ENCODE measurements around the gene PCDHB11. TPM values are rescaled to one million over a fixed set of nuclear protein-coding genes. Genes with fewer than 3 reads are reported as not detected.
"Not testable (repeated sequence)": the region's sequence is repeated elsewhere in the genome, so short reads cannot be mapped to it uniquely, and the experiment has no call there.

PCDHB11 gene
- polyA plus RNA-seq, 6 donors from 2014 or later, result not detected

DNA sequence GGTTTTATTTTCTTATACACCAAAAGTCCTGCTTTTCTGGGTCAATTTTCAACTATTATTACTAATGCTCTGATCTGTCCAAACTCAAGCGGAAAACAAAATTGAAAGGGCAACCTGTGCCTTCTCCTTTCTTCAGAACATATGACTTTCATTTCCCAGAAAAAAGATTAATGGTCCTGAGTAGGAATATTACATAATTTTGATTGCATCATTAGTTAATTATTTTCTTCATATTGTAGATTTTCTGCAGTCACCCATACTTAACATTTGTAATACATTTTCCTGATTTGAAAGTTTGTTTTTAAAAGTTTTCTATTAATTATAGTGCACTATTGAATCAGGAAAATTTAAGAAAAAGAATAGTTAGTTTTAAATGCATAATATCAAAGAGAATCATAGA, 23.5 kb upstream of the PCDHB11 start:
- peaks cover 0 to 8% (median 4%) of the 10 kb centered on the region in 3 donors for H3K4me1 Mint-ChIP-seq
- H3K4me3 Mint-ChIP-seq, result no peak overlapping the region
- no peak overlapping the region for H3K27ac Mint-ChIP-seq
- DNase-seq, result no peak
- H3K27me3 Mint-ChIP-seq, result peaks cover 9 to 29% (median 14%) of the 10 kb centered on the region in 3 donors
- peaks cover 0 to 5% of the 10 kb centered on the region in 2 donors for H3K36me3 Mint-ChIP-seq
- no peak for ATAC-seq (ENCODE audit: low read depth in 2 of 2)
- peaks cover 0 to 36% (median 17%) of the 10 kb centered on the region in 7 donors for H3K9me3 Mint-ChIP-seq

DNA sequence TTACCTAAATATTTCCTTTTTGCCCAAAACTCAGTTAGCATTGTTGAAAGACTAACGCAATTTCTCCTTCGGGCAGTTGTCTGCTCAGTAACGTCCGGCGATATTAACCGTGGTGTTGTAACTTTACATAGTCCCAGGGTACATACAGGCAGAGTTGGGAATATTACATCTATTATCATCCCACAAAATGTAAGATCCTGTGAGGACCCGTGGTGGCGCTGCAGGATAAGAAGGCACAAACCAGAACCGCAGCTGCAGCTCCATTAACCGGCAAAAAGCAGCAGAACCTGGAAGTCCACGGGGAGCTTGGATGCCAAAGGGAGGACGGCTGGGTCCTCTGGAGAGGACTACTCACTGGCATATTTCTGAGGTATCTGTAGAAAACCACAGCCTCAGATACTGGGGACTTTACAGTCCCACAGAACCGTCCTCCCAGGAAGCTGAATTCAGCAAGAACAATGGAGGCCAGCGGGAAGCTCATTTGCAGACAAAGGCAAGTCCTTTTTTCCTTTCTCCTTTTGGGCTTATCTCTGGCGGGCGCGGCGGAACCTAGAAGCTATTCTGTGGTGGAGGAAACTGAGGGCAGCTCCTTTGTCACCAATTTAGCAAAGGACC, 21.7 kb upstream of the PCDHB11 start, which contains the start of gene PCDHB8:
Gene PCDHB8, plus strand, starts transcription at position 214 of the 615 bp plus-strand sequence. Its CDS starts 245 bp downstream, at position 459.
- DNase-seq; H3K4me1 Mint-ChIP-seq; H3K4me3 Mint-ChIP-seq; ATAC-seq (ENCODE audit: low read depth in 2 of 2); H3K27ac Mint-ChIP-seq: not testable (repeated sequence)
- H3K36me3 Mint-ChIP-seq, result peaks cover 7 to 13% of the 10 kb centered on the region in 2 donors
- H3K9me3 Mint-ChIP-seq, result peaks cover 1 to 42% (median 20%) of the 10 kb centered on the region in 7 donors
- peaks cover 13 to 37% (median 17%) of the 10 kb centered on the region in 3 donors for H3K27me3 Mint-ChIP-seq

DNA sequence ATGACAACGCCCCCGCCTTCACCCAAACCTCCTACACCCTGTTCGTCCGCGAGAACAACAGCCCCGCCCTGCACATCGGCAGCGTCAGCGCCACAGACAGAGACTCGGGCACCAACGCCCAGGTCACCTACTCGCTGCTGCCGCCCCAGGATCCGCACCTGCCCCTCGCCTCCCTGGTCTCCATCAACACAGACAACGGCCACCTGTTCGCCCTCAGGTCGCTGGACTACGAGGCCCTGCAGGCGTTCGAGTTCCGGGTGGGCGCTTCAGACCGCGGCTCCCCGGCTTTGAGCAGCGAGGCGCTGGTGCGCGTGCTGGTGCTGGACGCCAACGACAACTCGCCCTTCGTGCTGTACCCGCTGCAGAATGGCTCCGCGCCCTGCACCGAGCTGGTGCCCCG, 20.1 kb upstream of the PCDHB11 start:
- H3K36me3 Mint-ChIP-seq, result peaks cover 8 to 17% of the 10 kb centered on the region in 2 donors
- H3K4me1 Mint-ChIP-seq; DNase-seq; ATAC-seq (ENCODE audit: low read depth in 2 of 2); H3K4me3 Mint-ChIP-seq; H3K27ac Mint-ChIP-seq: not testable (repeated sequence)
- peaks cover 18 to 32% (median 25%) of the 10 kb centered on the region in 3 donors for H3K27me3 Mint-ChIP-seq
- H3K9me3 Mint-ChIP-seq, result peaks cover 5 to 38% (median 22%) of the 10 kb centered on the region in 7 donors

DNA sequence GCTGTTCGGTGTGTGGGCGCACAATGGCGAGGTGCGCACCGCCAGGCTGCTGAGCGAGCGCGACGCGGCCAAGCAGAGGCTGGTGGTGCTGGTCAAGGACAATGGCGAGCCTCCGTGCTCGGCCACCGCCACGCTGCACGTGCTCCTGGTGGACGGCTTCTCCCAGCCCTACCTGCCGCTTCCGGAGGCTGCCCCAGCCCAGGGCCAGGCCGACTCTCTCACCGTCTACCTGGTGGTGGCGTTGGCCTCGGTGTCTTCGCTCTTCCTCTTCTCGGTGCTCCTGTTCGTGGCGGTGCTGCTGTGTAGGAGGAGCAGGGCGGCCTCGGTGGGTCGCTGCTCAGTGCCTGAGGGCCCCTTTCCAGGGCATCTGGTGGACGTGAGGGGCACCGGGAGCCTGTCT, 19.6 kb upstream of the PCDHB11 start:
- Mint-ChIP-seq H3K27ac (peak overlapping the region in 1 of 6 donors; percentile 89), H3K27me3 (peaks cover 16 to 37% (median 30%) of the 10 kb centered on the region in 3 donors), H3K9me3 (peaks cover 5 to 41% (median 25%) of the 10 kb centered on the region in 7 donors), H3K36me3 (peaks cover 11 to 17% of the 10 kb centered on the region in 2 donors)
- H3K4me3 Mint-ChIP-seq; DNase-seq; ATAC-seq (ENCODE audit: low read depth in 2 of 2); H3K4me1 Mint-ChIP-seq: not testable (repeated sequence)

DNA sequence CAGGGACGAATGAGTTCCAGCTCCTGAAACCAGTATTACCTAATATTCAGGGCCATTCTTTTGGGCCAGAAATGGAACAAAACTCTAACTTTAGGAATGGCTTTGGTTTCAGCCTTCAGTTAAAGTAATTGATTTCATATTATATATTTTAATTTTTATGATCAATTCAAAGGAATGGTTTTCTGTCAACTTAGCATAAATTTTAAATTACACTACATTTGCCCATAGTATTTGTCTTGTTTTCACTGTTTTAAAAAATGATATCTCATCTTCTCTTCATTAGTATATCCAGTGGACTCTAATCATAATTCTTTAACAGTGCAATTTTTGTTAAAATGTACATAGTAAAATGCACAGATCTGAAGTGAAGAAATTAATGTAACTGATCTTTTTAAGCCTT, 19.1 kb upstream of the PCDHB11 start:
- H3K27ac Mint-ChIP-seq, result peak overlapping the region in 1 of 6 donors; percentile 89
- peaks cover 5 to 42% (median 26%) of the 10 kb centered on the region in 7 donors for H3K9me3 Mint-ChIP-seq
- peaks cover 12 to 40% (median 33%) of the 10 kb centered on the region in 3 donors for H3K27me3 Mint-ChIP-seq
- H3K4me3 Mint-ChIP-seq, result no peak overlapping the region
- ATAC-seq (ENCODE audit: low read depth in 2 of 2) (no peak), DNase-seq (no peak)
- H3K4me1 Mint-ChIP-seq, result peaks cover 0 to 4% (median 0%) of the 10 kb centered on the region in 3 donors
- peaks cover 14 to 17% of the 10 kb centered on the region in 2 donors for H3K36me3 Mint-ChIP-seq

DNA sequence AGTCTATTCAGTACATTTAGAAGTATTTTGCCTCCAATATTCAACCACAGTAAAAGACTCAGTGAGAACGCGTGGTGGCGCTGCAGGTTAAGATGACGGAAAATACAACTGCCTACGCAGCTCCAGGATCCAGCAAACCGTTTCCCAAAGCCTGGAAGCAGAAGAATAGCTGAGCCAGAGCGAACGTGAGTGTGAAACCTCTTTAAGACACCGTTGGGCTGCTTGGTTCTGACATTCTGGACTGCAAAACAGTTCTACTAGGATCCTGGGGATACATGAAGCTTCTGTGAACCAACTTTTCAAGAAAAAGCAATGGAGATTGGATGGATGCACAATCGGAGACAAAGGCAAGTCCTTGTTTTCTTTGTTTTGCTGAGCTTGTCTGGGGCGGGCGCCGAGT, 17.2 kb upstream of the PCDHB11 start, which contains the start of gene PCDHB16:
Gene PCDHB16, plus strand, starts transcription at position 140 of the 400 bp plus-strand sequence. Its CDS starts 173 bp downstream, at position 313.
- DNase-seq (no peak), ATAC-seq (ENCODE audit: low read depth in 2 of 2) (no peak)
- Mint-ChIP-seq H3K4me3 (no peak within 1 kb of the TSS), H3K27ac (peak within 1 kb of the TSS in 1 of 6 donors; percentile 15), H3K27me3 (peaks cover 27 to 56% (median 44%) of the 10 kb centered on the region in 3 donors), H3K36me3 (peaks cover 22 to 28% of the 10 kb centered on the region in 2 donors), H3K9me3 (peaks cover 8 to 54% (median 35%) of the 10 kb centered on the region in 7 donors), H3K4me1 (peaks cover 5 to 8% (median 5%) of the 10 kb centered on the region in 3 donors)

DNA sequence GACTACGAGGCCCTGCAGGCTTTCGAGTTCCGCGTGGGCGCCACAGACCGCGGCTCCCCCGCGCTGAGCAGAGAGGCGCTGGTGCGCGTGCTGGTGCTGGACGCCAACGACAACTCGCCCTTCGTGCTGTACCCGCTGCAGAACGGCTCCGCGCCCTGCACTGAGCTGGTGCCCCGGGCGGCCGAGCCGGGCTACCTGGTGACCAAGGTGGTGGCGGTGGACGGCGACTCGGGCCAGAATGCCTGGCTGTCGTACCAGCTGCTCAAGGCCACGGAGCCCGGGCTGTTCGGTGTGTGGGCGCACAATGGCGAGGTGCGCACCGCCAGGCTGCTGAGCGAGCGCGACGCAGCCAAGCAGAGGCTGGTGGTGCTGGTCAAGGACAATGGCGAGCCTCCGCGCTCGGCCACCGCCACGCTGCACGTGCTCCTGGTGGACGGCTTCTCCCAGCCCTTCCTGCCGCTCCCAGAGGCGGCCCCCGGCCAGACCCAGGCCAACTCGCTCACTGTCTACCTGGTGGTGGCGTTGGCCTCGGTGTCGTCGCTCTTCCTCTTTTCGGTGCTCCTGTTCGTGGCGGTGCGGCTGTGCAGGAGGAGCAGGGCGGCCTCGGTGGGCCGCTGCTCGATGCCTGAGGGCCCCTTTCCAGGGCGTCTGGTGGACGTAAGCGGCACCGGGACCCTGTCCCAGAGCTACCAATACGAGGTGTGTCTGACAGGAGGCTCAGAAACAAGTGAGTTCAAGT, 15.1 kb upstream of the PCDHB11 start:
- DNase-seq; ATAC-seq (ENCODE audit: low read depth in 2 of 2); H3K4me1 Mint-ChIP-seq: not testable (repeated sequence)
- Mint-ChIP-seq H3K27ac (peak overlapping the region in 1 of 6 donors; percentile 73), H3K27me3 (peaks cover 32 to 71% (median 57%) of the 10 kb centered on the region in 3 donors), H3K36me3 (peaks cover 26 to 36% of the 10 kb centered on the region in 2 donors), H3K9me3 (peaks cover 10 to 68% (median 44%) of the 10 kb centered on the region in 7 donors), H3K4me3 (peak overlapping the region in 2 of 8 donors; percentile 17 to 30)

DNA sequence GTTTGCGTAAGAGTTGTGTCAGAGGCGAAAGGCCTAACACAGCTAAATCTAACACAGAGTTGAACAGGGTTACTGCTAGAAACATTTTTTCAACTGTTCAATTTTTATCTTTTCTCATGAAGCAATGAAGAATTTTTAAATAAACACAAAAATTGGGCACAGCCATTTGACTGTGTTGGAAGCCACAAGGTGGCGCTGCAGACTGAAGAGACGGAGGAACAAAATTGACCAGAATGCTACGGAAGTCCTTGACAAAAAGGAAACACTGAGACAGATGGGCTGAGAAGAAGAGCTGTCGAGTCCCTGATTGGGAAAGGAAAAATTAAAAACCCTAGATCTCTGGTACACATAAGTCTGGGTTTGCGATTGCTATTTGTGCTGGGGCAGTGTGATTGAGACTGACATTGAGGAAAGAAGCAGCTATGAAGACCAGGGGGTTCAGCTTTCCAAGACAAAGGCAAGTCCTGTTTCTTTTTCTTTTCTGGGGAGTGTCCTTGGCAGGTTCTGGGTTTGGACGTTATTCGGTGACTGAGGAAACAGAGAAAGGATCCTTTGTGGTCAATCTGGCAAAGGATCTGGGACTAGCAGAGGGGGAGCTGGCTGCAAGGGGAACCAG, 12.4 kb upstream of the PCDHB11 start, which contains the start of gene PCDHB9:
Gene PCDHB9, plus strand, starts transcription at position 265 of the 616 bp plus-strand sequence. Its CDS starts 158 bp downstream, at position 423.
- Mint-ChIP-seq H3K36me3 (peaks cover 26 to 43% of the 10 kb centered on the region in 2 donors), H3K4me3 (peak within 1 kb of the TSS in 5 of 8 donors; percentile 10 to 50 (median 42)), H3K27ac (peak within 1 kb of the TSS in 1 of 6 donors; percentile 2), H3K4me1 (peaks cover 5 to 9% (median 5%) of the 10 kb centered on the region in 3 donors), H3K9me3 (peaks cover 8 to 75% (median 46%) of the 10 kb centered on the region in 7 donors), H3K27me3 (peaks cover 42 to 78% (median 57%) of the 10 kb centered on the region in 3 donors)
- DNase-seq (peak; percentile 6), ATAC-seq (ENCODE audit: low read depth in 2 of 2) (no peak)

DNA sequence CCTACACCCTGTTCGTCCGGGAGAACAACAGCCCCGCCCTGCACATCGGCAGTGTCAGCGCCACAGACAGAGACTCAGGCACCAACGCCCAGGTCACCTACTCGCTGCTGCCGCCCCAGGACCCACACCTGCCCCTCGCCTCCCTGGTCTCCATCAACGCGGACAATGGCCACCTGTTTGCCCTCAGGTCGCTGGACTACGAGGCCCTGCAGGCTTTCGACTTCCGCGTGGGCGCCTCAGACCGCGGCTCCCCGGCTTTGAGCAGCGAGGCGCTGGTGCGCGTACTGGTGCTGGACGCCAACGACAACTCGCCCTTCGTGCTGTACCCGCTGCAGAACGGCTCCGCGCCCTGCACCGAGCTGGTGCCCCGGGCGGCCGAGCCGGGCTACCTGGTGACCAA, 10.7 kb upstream of the PCDHB11 start:
- peaks cover 35 to 78% (median 46%) of the 10 kb centered on the region in 3 donors for H3K27me3 Mint-ChIP-seq
- H3K36me3 Mint-ChIP-seq, result peaks cover 18 to 43% of the 10 kb centered on the region in 2 donors
- peaks cover 7 to 74% (median 46%) of the 10 kb centered on the region in 7 donors for H3K9me3 Mint-ChIP-seq
- DNase-seq; ATAC-seq (ENCODE audit: low read depth in 2 of 2); H3K4me1 Mint-ChIP-seq; H3K27ac Mint-ChIP-seq; H3K4me3 Mint-ChIP-seq: not testable (repeated sequence)

DNA sequence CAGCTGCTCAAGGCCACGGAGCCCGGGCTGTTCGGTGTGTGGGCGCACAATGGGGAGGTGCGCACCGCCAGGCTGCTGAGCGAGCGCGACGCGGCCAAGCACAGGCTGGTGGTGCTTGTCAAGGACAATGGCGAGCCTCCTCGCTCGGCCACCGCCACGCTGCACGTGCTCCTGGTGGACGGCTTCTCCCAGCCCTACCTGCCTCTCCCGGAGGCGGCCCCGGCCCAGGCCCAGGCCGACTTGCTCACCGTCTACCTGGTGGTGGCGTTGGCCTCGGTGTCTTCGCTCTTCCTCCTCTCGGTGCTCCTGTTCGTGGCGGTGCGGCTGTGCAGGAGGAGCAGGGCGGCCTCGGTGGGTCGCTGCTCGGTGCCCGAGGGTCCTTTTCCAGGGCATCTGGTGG, 10.3 kb upstream of the PCDHB11 start:
- Mint-ChIP-seq H3K27ac (peak overlapping the region in 1 of 6 donors; percentile 59), H3K36me3 (peaks cover 18 to 43% of the 10 kb centered on the region in 2 donors), H3K27me3 (peaks cover 35 to 77% (median 46%) of the 10 kb centered on the region in 3 donors), H3K9me3 (peaks cover 7 to 74% (median 46%) of the 10 kb centered on the region in 7 donors)
- H3K4me1 Mint-ChIP-seq; DNase-seq; H3K4me3 Mint-ChIP-seq; ATAC-seq (ENCODE audit: low read depth in 2 of 2): not testable (repeated sequence)

DNA sequence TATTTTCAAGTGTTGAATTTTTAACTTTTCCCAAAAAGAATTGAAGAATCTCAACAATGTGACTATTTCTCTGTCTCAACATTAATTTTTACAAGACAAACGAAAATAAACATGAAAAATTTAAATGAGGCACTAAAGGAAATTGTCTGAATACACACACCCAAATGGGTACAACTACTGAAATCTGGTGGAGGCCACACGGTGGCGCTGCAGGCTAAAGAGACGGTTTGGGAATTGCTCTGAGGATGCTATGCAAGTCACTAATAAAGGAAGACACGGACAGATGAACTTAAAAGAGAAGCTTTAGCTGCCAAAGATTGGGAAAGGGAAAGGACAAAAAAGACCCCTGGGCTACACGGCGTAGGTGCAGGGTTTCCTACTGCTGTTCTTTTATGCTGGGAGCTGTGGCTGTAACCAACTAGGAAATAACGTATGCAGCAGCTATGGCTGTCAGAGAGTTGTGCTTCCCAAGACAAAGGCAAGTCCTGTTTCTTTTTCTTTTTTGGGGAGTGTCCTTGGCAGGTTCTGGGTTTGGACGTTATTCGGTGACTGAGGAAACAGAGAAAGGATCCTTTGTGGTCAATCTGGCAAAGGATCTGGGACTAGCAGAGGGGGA, 7.2 kb upstream of the PCDHB11 start, which contains the start of gene PCDHB10:
Gene PCDHB10, plus strand, starts transcription at position 244 of the 616 bp plus-strand sequence. Its CDS starts 200 bp downstream, at position 444.
- no peak for DNase-seq
- Mint-ChIP-seq H3K4me1 (peaks cover 0 to 2% (median 0%) of the 10 kb centered on the region in 3 donors), H3K36me3 (peaks cover 12 to 44% of the 10 kb centered on the region in 2 donors), H3K9me3 (peaks cover 7 to 78% (median 55%) of the 10 kb centered on the region in 7 donors), H3K4me3 (peak within 1 kb of the TSS in 2 of 8 donors; percentile 8 to 45), H3K27ac (no peak within 1 kb of the TSS), H3K27me3 (peaks cover 23 to 53% (median 28%) of the 10 kb centered on the region in 3 donors)
- no peak for ATAC-seq (ENCODE audit: low read depth in 2 of 2)

DNA sequence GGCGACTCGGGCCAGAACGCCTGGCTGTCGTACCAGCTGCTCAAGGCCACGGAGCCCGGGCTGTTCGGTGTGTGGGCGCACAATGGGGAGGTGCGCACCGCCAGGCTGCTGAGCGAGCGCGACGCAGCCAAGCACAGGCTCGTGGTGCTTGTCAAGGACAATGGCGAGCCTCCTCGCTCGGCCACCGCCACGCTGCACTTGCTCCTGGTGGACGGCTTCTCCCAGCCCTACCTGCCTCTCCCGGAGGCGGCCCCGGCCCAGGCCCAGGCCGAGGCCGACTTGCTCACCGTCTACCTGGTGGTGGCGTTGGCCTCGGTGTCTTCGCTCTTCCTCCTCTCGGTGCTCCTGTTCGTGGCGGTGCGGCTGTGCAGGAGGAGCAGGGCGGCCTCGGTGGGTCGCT, 5.1 kb upstream of the PCDHB11 start:
- Mint-ChIP-seq H3K36me3 (peaks cover 14 to 48% of the 10 kb centered on the region in 2 donors), H3K27me3 (peaks cover 22 to 58% (median 33%) of the 10 kb centered on the region in 3 donors), H3K9me3 (peaks cover 8 to 85% (median 48%) of the 10 kb centered on the region in 7 donors)
- not testable (repeated sequence) for H3K4me1 Mint-ChIP-seq; H3K4me3 Mint-ChIP-seq; ATAC-seq (ENCODE audit: low read depth in 2 of 2); H3K27ac Mint-ChIP-seq; DNase-seq
